CD14-positive monocyte (primary cell): Measurements from ENCODE around the gene CTCF. TPM values are rescaled to one million over a fixed set of nuclear protein-coding genes. Genes with fewer than 3 reads are reported as not detected.

Source experiments
- DNase-seq, 3 donors: peaks; one replicate each; pipeline ENCODE4 v3.0.0-alpha.2; 2011 to 2022
- H2AFZ ChIP-seq: 2 replicates; pipeline ENCODE4 v1.6.0; 2012; ENCODE audit warnings: mild to moderate bottlenecking, low read depth, low read length, inconsistent platforms; ENCODE audit not compliant: insufficient read depth, poor library complexity, severe bottlenecking
- H3K27ac ChIP-seq, 2 donors: 1 replicate in 1 of 2; 2 replicates in 1 of 2; pipeline ENCODE4 v1.5.1; 2012 to 2013; ENCODE audit warnings: low read length in 2 of 2, control low read depth in 1 of 2, inconsistent platforms in 1 of 2, low read depth in 1 of 2, mild to moderate bottlenecking in 1 of 2
- H3K27me3 ChIP-seq, 2 donors: one replicate each; pipeline versions ENCODE4 v1.6.0 to v1.6.1; 2011 to 2013; ENCODE audit warnings: low read length in 2 of 2; ENCODE audit not compliant: control insufficient read depth in 2 of 2, insufficient read depth in 2 of 2
- H3K36me3 ChIP-seq, 2 donors: replicated peaks in 1 of 2; 1 replicate in 1 of 2; 2 replicates in 1 of 2; pipeline versions ENCODE4 v1.5.1 to v1.6.1; 2012 to 2013; ENCODE audit warnings: low read length in 2 of 2, control low read depth in 1 of 2, inconsistent platforms in 1 of 2, mild to moderate bottlenecking in 1 of 2; ENCODE audit not compliant: insufficient read depth in 2 of 2, control insufficient read depth in 1 of 2
- H3K4me1 ChIP-seq, 2 donors: 1 replicate in 1 of 2; 2 replicates in 1 of 2; pipeline versions ENCODE4 v1.5.1 to v1.6.1; 2012 to 2013; ENCODE audit warnings: low read length in 2 of 2, control low read depth in 1 of 2, inconsistent platforms in 1 of 2, mild to moderate bottlenecking in 1 of 2, moderate library complexity in 1 of 2; ENCODE audit not compliant: insufficient read depth in 2 of 2, control insufficient read depth in 1 of 2
- H3K4me2 ChIP-seq: replicated peaks from 2 replicates; pipeline ENCODE3; 2012; ENCODE audit warnings: low read length, moderate library complexity, mild to moderate bottlenecking; ENCODE audit not compliant: poor library complexity, severe bottlenecking; ENCODE audit errors: extremely low read depth
- H3K4me3 ChIP-seq, 3 experiments: fragments of 200-600 bp in 1 of 3; sonication (generic) in 1 of 3; replicated peaks in 1 of 3; 1 replicate in 2 of 3; 2 replicates in 1 of 3; pipeline ENCODE4 v1.5.1; 2011 to 2013; ENCODE audit warnings: low read length in 3 of 3, mild to moderate bottlenecking in 3 of 3, control low read depth in 2 of 3, low read depth in 2 of 3, inconsistent platforms in 1 of 3, moderate library complexity in 1 of 3
- H3K79me2 ChIP-seq: 2 replicates; pipeline ENCODE4 v1.6.0; 2012; ENCODE audit warnings: mild to moderate bottlenecking, control low read depth, inconsistent platforms, low read length, moderate library complexity; ENCODE audit not compliant: insufficient read depth
- H3K9ac ChIP-seq: 2 replicates; pipeline ENCODE4 v1.6.0; 2017; ENCODE audit warnings: low read length, mild to moderate bottlenecking; ENCODE audit not compliant: insufficient read depth, poor library complexity, severe bottlenecking
- H3K9me3 ChIP-seq, 2 donors: replicated peaks in 1 of 2; 1 replicate in 1 of 2; 2 replicates in 1 of 2; pipeline versions ENCODE4 v1.5.1 to v1.6.1; 2012 to 2013; ENCODE audit warnings: low read length in 2 of 2, control low read depth in 1 of 2; ENCODE audit not compliant: control insufficient read depth in 1 of 2, insufficient read depth in 1 of 2
- H4K20me1 ChIP-seq: 2 replicates; pipeline ENCODE4 v1.6.0; 2012; ENCODE audit warnings: mild to moderate bottlenecking, low read length, control low read depth, moderate library complexity; ENCODE audit not compliant: insufficient read depth
- H3K27ac Mint-ChIP-seq, 7 donors: one replicate each; pipeline ENCODE4 v1.8.0; 2020; ENCODE audit warnings: mild to moderate bottlenecking in 7 of 7, mixed read lengths in 7 of 7, moderate library complexity in 6 of 7, inconsistent platforms in 2 of 7
- H3K27me3 Mint-ChIP-seq, 3 donors: one replicate each; pipeline ENCODE4 v1.8.0; 2021 to 2022; ENCODE audit warnings: low read depth in 3 of 3, mild to moderate bottlenecking in 3 of 3, mixed read lengths in 3 of 3, moderate library complexity in 3 of 3, inconsistent platforms in 1 of 3
- H3K36me3 Mint-ChIP-seq, 2 donors: one replicate each; pipeline ENCODE4 v1.8.0; 2020; ENCODE audit warnings: mixed read lengths in 2 of 2, inconsistent platforms in 1 of 2, mild to moderate bottlenecking in 1 of 2
- H3K4me1 Mint-ChIP-seq: one replicate; pipeline ENCODE4 v1.8.0; 2020; ENCODE audit warnings: mild to moderate bottlenecking, mixed read lengths
- H3K4me3 Mint-ChIP-seq, 2 donors: one replicate each; pipeline ENCODE4 v1.8.0; 2020; ENCODE audit warnings: mild to moderate bottlenecking in 2 of 2, mixed read lengths in 2 of 2, moderate library complexity in 1 of 2
- H3K9me3 Mint-ChIP-seq, 7 donors: one replicate each; pipeline ENCODE4 v1.8.0; 2020 to 2022; ENCODE audit warnings: mixed read lengths in 7 of 7, mild to moderate bottlenecking in 6 of 7, moderate library complexity in 6 of 7, inconsistent platforms in 2 of 7
- WGBS: methylation state at CpG from one replicate; pipeline ENCODE4 v1.1.5; 2013; ENCODE audit warnings: missing lambda C conversion rate; ENCODE audit not compliant: insufficient coverage; 5-methylcytosine and 5-hydroxymethylcytosine counted together
- intact Hi-C, 2 donors: fragments of 100-400 bp; cut with micrococcal nuclease; formaldehyde crosslinking; loops; one replicate each; pipeline versions ENCODE4 v1.15.0 to v1.15.1; 2023
- polyA plus RNA-seq, 3 donors: library from polyadenylated mRNA; depleted of rRNA in 1 of 3; unstranded in 2 of 3; stranded (reverse) in 1 of 3; fragments of 300-500 nt in 2 of 3; fragments of >200 nt in 1 of 3; fragmentation: Illumina TruSeq in 2 of 3; gene quantifications; 1 replicate in 2 of 3; 2 replicates in 1 of 3; pipeline ENCODE4 v1.2.3, GENCODE V29; 2012 to 2021
- TF ChIP-seq, protein P1 (sequence below): fragments of 200-600 bp; IDR thresholded peaks from one replicate; pipeline ENCODE4 v1.8.0; 2022; ENCODE audit warnings: antibody characterized with exemption, mild to moderate bottlenecking

Gene CTCF
- polyA plus RNA-seq, 3 donors: 8.4 to 29.9 (median 17.7) TPM

DNA sequence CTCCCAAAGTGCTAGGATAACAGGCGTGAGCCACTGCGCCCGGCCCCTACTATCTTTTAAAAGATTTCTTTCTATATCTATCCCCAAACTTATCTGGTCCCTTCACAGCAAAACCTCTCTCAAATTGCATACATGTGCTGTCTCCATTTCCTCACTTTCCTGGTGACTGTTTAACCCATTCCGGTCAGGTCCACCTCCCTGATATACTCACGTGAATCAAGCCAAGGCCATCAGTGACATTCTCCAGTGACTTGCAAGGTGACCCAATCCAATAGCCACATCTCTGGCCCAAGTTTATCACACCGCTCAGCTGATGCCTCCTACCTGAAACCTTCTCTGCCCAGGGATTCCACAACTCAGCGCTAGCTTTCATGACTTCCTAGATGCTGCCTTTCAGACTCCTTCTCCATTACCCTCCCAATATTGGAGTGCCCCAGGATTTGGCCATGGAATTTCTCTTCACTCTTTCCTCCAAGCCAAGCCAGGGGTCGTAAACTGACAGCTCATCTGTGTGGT, 1.4 kb upstream of the CTCF start:
- peak overlapping the region; percentile 82 to 86 for H3K4me3 Mint-ChIP-seq
- no peaks in the 10 kb centered on the region for H3K9me3 Mint-ChIP-seq
- Histone ChIP-seq H2AFZ (peak overlapping the region; percentile 89), H3K27ac (peak overlapping the region in 1 of 2 donors; percentile 75), H4K20me1 (peaks cover 17% of the 10 kb centered on the region), H3K4me1 (peaks cover 36 to 47% of the 10 kb centered on the region in 2 donors), H3K4me3 (peak overlapping the region in 1 of 3 experiments; percentile 82), H3K9ac (no peak overlapping the region), H3K79me2 (peaks cover 62% of the 10 kb centered on the region), H3K4me2 (peak overlapping the region; percentile 96), H3K36me3 (no peaks in the 10 kb centered on the region), H3K9me3 (no peaks in the 10 kb centered on the region), H3K27me3 (no peaks in the 10 kb centered on the region)
- intact Hi-C loops: loop anchor here (5.0 to 10.0 kb wide), 6 partner anchors 34 to 331 kb away; partner anchors contain the start of genes C16orf86 (in 1 of the 2), ENKD1 (in 1 of the 2), FHOD1 (in 1 of the 2) and PSKH1 (in 1 of the 2)
- H3K4me1 Mint-ChIP-seq: peaks cover 41% of the 10 kb centered on the region
- no peaks in the 10 kb centered on the region for H3K27me3 Mint-ChIP-seq
- TF ChIP-seq, protein P1, sequence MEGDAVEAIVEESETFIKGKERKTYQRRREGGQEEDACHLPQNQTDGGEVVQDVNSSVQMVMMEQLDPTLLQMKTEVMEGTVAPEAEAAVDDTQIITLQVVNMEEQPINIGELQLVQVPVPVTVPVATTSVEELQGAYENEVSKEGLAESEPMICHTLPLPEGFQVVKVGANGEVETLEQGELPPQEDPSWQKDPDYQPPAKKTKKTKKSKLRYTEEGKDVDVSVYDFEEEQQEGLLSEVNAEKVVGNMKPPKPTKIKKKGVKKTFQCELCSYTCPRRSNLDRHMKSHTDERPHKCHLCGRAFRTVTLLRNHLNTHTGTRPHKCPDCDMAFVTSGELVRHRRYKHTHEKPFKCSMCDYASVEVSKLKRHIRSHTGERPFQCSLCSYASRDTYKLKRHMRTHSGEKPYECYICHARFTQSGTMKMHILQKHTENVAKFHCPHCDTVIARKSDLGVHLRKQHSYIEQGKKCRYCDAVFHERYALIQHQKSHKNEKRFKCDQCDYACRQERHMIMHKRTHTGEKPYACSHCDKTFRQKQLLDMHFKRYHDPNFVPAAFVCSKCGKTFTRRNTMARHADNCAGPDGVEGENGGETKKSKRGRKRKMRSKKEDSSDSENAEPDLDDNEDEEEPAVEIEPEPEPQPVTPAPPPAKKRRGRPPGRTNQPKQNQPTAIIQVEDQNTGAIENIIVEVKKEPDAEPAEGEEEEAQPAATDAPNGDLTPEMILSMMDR: no peak
- no peak for DNase-seq
- WGBS: 88% methylated on average over 7 of the region's 8 CpGs
- peak overlapping the region; percentile 78 to 94 (median 91) for H3K27ac Mint-ChIP-seq
- H3K36me3 Mint-ChIP-seq: peaks cover 0 to 1% of the 10 kb centered on the region in 2 donors

DNA sequence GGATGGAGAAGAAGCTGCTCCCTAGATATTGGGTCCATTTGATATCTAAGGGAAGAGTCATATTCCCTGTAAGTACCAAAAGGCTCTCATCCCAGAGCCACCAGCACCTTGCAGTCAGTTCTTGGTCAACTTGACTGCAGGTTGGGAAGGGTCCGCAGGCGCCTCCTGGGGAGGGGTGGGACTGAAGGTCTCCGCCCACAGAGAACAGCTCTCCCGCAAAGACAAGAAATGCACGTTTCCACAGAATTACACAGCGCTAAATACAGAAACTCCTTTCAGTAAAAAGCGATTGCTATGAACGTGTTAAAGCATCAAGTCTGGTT, 864 bp upstream of the CTCF start:
- no peaks in the 10 kb centered on the region for H3K36me3 ChIP-seq
- Mint-ChIP-seq H3K27ac (peak overlapping the region; percentile 78 to 94 (median 91)), H3K4me1 (peaks cover 36% of the 10 kb centered on the region), H3K27me3 (no peaks in the 10 kb centered on the region), H3K9me3 (no peaks in the 10 kb centered on the region), H3K4me3 (peak overlapping the region; percentile 82 to 86), H3K36me3 (peaks cover 0 to 1% of the 10 kb centered on the region in 2 donors)
- TF ChIP-seq, protein P1: no peak
- intact Hi-C loops: loop anchor here (5.0 to 10.0 kb wide), 6 partner anchors 34 to 331 kb away; partner anchors contain the start of genes C16orf86 (in 1 of the 2), ENKD1 (in 1 of the 2), FHOD1 (in 1 of the 2) and PSKH1 (in 1 of the 2)
- no peaks in the 10 kb centered on the region for H3K27me3 ChIP-seq
- H4K20me1 ChIP-seq: peaks cover 23% of the 10 kb centered on the region
- peak overlapping the region; percentile 54 to 82 (median 75) for H3K4me3 ChIP-seq
- H3K9me3 ChIP-seq: no peaks in the 10 kb centered on the region
- peak overlapping the region; percentile 69 for H3K9ac ChIP-seq
- H2AFZ ChIP-seq: peak overlapping the region; percentile 89
- peak overlapping the region; percentile 75 to 89 for H3K27ac ChIP-seq
- DNase-seq: no peak
- peaks cover 30 to 41% of the 10 kb centered on the region in 2 donors for H3K4me1 ChIP-seq
- H3K79me2 ChIP-seq: peaks cover 68% of the 10 kb centered on the region
- 0% methylated on average over 4 of the region's 8 CpGs for WGBS
- peak overlapping the region; percentile 96 for H3K4me2 ChIP-seq
